ENCODE results near the gene SUPT6H. TPM values are rescaled to one million over a fixed set of nuclear protein-coding genes. Genes with fewer than 3 reads are reported as not detected.

Gene SUPT6H
- polyA plus RNA-seq, 1 of the 3 experiments (the other 2 are of a cell fraction) = 26.9 TPM

- no peaks in the 10 kb centered on the region for H3K9me2 ChIP-seq
- H3K9me3 ChIP-seq = no peaks in the 10 kb centered on the region
- H2AFZ ChIP-seq (ENCODE audit: low read depth) = no peak overlapping the region
- no peak for DNase-seq
- H3K27me3 ChIP-seq (ENCODE audit: insufficient read depth) = no peaks in the 10 kb centered on the region
- H3K4me1 ChIP-seq (ENCODE audit: control insufficient read depth in 1 of 2, insufficient read depth in 2 of 2, low read depth in 1 of 2, low read length in 1 of 2) = peaks cover 0 to 14% of the 10 kb centered on the region in 2 experiments; a peak in 1 of 4 replicates
- H3K9ac ChIP-seq = no peak overlapping the region
- TF ChIP-seq EP300 (IDR thresholded peaks at IDR 0.05; ENCODE audit: borderline replicate concordance in 1 of 2, low read depth in 1 of 2, low read length in 1 of 2) (no peak), GABPA (IDR thresholded peaks at IDR 0.05; ENCODE audit: low read depth) (no peak)
- no peak overlapping the region for H3K4me3 ChIP-seq (ENCODE audit: low read depth in 2 of 2, low read length in 1 of 2)
- H3K4me2 ChIP-seq = no peak overlapping the region
- H4K20me1 ChIP-seq (ENCODE audit: insufficient read depth) = no peaks in the 10 kb centered on the region
- peaks cover 23 to 63% of the 10 kb centered on the region in 2 experiments for H3K36me3 ChIP-seq (replicated peaks in 1 of 2; ENCODE audit: control insufficient read depth in 1 of 2, insufficient read depth in 2 of 2, low read length in 1 of 2)
- ChIA-PET POLR2A (no interaction called here), CTCF (no interaction called here)
- WGBS (ENCODE audit: low lambda C conversion rate) = 85% methylated on average over 3 of the region's 3 CpGs
- no peak overlapping the region for H3K27ac ChIP-seq (ENCODE audit: low read depth in 2 of 2, low read length in 1 of 2)
- H3K79me2 ChIP-seq (ENCODE audit: insufficient read depth) = no peaks in the 10 kb centered on the region
- peaks cover 8% of the 10 kb centered on the region for H3F3A ChIP-seq (replicated peaks; ENCODE audit: insufficient read depth)
These were observed 40.7 kb downstream of the SUPT6H start for GRCh38 chr17:28702752-28703150.

- Histone ChIP-seq H3K4me1 (ENCODE audit: control insufficient read depth in 1 of 2, insufficient read depth in 2 of 2, low read depth in 1 of 2, low read length in 1 of 2) (peaks cover 0 to 14% of the 10 kb centered on the region in 2 experiments; a peak in 1 of 4 replicates), H3F3A (replicated peaks; ENCODE audit: insufficient read depth) (peaks cover 14% of the 10 kb centered on the region), H3K9me3 (no peaks in the 10 kb centered on the region), H4K20me1 (ENCODE audit: insufficient read depth) (no peaks in the 10 kb centered on the region), H3K27me3 (ENCODE audit: insufficient read depth) (no peaks in the 10 kb centered on the region), H3K4me2 (no peak overlapping the region), H3K4me3 (ENCODE audit: low read depth in 2 of 2, low read length in 1 of 2) (no peak overlapping the region), H3K79me2 (ENCODE audit: insufficient read depth) (no peaks in the 10 kb centered on the region), H3K9me2 (no peaks in the 10 kb centered on the region), H3K36me3 (replicated peaks in 1 of 2; ENCODE audit: control insufficient read depth in 1 of 2, insufficient read depth in 2 of 2, low read length in 1 of 2) (peaks cover 21 to 54% of the 10 kb centered on the region in 2 experiments), H2AFZ (ENCODE audit: low read depth) (no peak overlapping the region), H3K9ac (no peak overlapping the region), H3K27ac (ENCODE audit: low read depth in 2 of 2, low read length in 1 of 2) (no peak overlapping the region; a peak in 1 of 4 replicates)
- WGBS (ENCODE audit: low lambda C conversion rate) = 95% methylated on average over 16 of the region's 16 CpGs
- no peak for DNase-seq
- ChIA-PET CTCF (interaction anchor here (0.8 to 1.2 kb wide), 2 partner anchors 41 to 45 kb away, joined by 3 read pairs; no protein-coding TSS in a partner anchor), POLR2A (interaction anchor here (1.1 kb wide), 1 partner anchor 11 kb away, joined by 3 read pairs; no protein-coding TSS in a partner anchor)
- TF ChIP-seq CHD2 (IDR thresholded peaks at IDR 0.05; ENCODE audit: low read length, partially characterized antibody) = no peak
- TF ChIP-seq CTCF (IDR thresholded peaks at IDR 0.05) = no peak
- no peak for TF ChIP-seq MXI1 (IDR thresholded peaks at IDR 0.05; ENCODE audit: low read depth, low read length)
- TF ChIP-seq RAD21 (IDR thresholded peaks at IDR 0.05; ENCODE audit: low read length) = no peak
- TF ChIP-seq REST (IDR thresholded peaks at IDR 0.05; ENCODE audit: low read depth, low read length) = no peak
- no peak for TF ChIP-seq ELF1 (IDR thresholded peaks at IDR 0.05)
- TF ChIP-seq SIN3A (IDR thresholded peaks at IDR 0.05; ENCODE audit: borderline replicate concordance, low read depth, low read length) = no peak
- TF ChIP-seq FOXJ3 (CRISPR knock-in tag; IDR thresholded peaks at IDR 0.05) = no peak
- no peak for TF ChIP-seq NFIC (IDR thresholded peaks at IDR 0.05; ENCODE audit: borderline replicate concordance)
- TF ChIP-seq POLR2AphosphoS5 (IDR thresholded peaks at IDR 0.05; ENCODE audit: low read depth, low read length) = no peak
- no peak for TF ChIP-seq RFX5 (IDR thresholded peaks at IDR 0.05; ENCODE audit: low read length)
- no peak for TF ChIP-seq FOXM1 (IDR thresholded peaks at IDR 0.05; ENCODE audit: low read depth)
- TF ChIP-seq NRF1 (IDR thresholded peaks at IDR 0.05; ENCODE audit: low read depth, low read length) = no peak
- TF ChIP-seq TAF1 (IDR thresholded peaks at IDR 0.05; ENCODE audit: borderline replicate concordance, low read depth, low read length) = no peak
- no peak for TF ChIP-seq PBX3 (IDR thresholded peaks at IDR 0.05)
- no peak for TF ChIP-seq RCOR1 (IDR thresholded peaks at IDR 0.05; ENCODE audit: low read length)
These were observed 41.7 kb downstream of the SUPT6H start for GRCh38 chr17:28703552-28704218.
